CD4-positive, alpha-beta T cell treated with Interleukin-4 for 1 hour (primary cell): ENCODE results near the gene CLASP1.

Experiments used
- DNase-seq, 2 donors: peaks; one replicate each; pipeline ENCODE4 v3.0.0-alpha.2; 2020 to 2022

Gene CLASP1

DNA sequence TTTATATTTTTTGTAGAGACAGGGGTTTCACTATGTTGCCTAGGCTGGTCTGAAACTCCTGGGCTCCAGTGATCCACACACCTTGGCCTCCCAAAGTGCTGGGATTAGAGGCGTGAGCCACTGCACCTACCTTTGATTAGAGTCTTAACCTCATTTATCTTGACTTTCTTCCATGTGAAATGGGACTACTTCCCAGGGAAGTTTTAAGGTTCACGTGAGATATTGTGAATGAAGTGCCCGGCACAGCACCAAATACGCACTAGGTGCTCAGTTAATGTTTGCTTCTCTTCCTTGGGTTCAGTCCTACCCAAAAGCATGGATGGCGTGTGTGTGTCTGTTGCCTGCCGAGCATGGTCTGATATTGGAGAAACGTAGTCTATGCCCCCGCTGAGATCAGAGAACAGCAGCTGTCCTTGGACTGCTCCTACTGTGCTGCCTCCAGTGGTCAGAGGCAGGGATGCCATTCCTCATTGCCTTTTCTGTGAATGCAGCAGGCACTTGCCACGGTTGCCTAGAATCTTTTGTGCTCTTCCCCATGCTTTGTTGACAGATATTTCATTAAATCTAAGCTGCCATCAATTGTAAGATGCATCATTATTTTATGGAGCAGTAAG, 351.9 kb downstream of the CLASP1 start:
- no peak for DNase-seq

DNA sequence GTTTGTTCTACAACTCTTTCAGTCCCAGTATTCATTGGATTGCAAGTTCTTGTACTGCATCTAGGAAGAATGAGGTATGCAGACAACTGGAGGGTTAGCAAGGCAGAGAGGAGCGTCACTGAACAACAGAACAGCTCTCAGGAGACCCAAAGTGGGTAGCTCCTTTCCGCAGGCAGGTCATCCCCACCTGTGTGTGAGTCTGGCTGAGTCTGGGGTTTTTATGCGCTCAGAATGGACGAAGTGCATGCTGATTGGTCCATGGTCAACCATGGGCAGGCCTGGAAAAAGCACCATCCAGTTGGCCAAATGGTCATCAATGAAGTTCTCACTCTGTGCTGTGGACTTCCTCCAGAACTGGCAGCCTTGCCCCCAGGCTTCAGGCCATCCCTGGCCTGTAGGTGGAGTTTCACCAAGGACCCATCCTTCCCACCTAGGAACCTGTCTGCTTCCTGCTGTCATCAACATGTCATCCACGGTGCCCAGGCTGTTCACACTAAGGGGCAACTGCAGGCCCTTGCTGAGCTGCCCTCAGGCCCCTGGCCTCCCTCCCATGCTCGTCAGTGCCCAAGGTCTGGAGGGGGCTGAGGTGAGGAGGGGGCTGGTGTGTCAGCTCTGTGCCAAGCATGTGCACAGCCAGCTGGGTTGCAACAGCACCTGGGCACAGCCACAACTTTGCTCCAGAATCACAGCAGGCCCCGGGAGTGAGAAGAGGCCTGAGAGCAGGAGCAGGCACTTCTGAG, 353.2 kb downstream of the CLASP1 start:
- no peak for DNase-seq

DNA sequence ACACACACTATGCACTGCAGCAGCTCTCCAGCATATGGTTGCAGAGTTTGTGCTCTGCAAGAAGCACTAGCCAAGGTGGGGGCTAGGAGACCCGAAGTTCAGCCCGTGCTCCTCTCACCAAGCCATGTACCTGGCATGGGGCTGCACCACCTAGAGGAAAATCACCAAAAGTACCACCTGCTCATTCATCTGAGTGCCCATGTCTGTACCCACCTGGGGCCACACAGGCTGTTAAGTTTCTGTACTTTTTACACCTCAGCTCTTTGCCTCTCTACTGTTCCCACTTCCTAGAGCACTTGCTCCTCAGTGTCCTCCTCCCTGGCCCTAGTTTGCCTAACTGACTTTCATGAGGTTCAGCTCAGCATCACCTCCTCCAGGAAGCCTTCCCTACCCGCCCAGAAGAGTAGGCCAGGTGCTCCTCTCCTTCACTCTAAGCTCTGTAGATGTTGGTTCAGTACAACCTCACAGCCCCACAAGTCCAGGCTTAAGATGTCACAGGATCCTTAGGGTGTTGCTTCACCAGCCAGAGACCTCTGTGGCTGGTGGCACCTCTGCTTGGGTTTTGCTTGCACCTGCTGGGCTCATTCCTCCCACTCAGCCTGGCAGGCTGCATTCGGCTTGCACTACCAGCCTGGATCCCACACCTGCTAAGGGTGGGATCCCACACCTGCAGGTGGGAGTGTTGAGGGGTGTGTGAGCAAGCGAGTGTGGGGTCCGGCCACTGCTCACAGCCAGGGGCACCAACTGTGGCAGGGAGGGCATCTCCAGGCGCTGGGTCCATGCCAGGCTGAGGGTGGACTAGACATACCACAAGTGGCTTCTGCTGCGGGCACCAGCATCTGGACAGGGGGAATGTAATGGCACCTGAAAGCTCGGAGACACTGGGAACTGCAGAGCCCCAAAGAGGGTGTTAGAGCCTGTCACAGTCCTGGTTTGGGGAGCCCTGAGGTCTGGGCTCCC, 354.1 kb downstream of the CLASP1 start:
- no peak for DNase-seq

DNA sequence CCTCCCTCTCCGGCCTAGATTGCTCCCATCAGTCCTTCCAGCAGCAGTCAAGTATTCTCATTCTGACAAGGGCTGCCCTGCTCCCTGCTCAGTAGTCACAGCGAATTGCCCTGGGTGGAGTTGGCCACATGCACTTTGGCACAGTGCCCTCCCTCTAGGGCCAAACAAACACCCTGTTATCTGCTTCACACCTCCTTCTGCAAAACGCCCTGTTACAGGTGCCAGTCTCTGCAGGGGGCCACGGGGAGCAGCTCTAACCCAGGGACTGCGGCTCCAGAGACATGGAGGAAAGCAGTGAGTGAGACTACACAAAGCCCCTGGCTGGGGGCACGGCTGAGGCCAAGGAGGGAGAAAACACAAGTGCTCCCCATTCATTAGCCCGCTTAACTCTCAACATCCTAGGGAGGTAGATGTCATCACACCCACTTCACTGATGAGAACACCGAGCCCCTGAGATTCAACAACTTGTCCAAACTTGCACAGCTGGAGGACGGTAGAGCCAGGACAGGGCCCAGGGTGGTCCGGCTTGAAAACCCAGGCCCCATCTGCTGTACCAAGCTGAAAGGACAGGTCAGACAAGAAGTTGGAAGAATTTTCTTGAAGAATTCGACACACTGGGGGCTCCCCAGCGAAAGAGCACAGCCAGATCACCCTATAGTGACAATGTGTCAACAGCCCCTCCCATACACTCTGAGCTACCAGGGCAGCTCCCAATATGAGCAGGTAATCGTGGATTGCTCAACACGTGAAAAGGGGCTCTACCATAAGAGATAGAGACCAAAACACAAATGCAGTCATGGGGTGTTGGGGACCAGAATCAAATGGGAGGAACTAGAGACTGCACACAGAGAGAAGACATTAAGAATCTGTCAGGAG, 355.6 kb downstream of the CLASP1 start:
- no peak for DNase-seq

DNA sequence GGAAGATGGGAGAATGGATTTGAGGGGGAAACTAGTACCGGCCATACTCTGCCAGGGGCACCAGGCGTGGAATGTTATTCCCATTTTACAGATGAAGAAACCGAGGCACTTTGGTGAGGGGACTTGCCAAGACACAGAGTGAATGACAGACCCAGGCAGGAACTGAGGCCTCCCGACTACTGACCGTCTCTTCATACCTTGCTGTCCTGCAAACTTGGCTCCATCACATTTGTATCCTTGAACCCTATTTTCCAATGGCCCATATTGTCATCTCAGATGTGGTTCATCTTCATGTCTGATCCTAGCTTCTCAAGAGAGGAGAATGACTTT, 358.0 kb downstream of the CLASP1 start:
- DNase-seq, result no peak

DNA sequence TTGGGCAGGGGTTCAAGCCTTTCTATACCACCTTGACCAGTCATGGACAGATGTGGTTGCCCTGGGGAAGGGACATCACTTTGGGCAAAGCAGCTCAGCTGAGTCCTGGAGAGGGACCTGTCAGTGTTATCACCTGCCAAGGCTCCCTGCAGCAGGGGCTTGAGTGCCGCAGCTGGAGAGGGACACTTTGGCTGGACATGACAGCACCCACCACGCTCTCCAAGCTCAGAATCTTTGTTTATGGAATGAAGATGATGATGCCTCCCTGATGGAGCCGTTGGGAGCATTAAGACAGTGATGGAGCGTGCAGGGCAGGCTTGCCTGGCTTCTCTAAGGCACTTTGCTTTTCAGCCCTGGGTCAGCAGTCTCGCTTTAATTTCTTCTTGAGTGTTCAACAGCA, 360.0 kb downstream of the CLASP1 start:
- DNase-seq, result no peak

DNA sequence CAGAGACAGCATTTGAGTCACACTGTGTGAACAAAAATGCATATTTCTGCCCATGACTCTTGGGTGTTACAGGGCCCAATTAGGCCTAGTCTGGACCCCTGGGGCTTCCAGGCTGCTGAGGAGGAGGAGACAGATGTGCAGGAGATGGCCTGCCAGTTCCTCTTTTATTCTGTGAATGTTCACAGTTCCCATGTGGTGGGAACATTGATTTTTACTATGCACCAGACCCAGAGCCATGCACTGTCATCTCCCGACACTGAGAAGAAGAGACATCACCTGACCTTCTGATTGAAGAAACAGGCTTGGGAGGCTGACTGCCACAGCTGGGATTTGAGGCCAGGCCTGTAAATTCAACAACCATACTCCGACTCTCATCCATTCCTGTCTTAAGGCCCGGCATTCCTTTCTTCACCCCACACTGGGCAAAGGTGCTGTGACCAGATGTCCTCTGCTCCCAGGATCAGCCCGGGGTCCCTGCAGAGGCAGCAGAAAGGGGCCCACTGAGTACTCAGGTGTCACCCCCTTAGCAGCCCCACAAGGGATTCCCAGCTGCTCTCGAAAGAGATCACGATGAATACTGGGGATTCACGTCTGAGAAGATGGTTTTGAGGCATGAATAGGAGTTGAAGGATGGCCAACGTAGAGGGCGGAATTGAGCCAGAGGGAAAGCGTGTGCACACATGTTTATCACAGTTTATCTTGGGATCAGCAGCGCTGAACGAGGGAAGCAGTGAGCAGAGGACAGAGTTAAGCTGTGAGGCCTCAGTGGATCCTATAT, 360.6 kb downstream of the CLASP1 start:
- DNase-seq, result no peak

DNA sequence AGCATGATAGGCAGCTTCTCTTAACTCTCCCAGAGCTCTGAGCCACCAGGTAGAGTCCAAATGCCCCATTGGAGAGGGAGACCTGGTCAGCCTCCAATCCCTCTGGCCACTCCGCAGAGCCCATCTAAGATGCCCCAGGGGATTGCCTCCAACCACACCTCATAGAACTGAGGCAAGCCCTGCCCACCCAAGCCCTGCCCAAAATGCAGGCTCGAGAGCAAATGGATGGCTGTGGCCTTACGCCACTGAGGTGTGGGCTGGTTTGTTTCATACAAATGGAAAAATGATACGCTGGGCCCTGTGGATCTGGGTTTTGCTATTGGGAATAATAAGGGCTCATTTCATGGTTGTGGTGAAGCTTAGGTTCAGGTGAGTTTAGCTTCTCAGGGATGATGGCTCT, 361.3 kb downstream of the CLASP1 start:
- DNase-seq, result no peak
